MM.1S (cell line): Measurements from ENCODE around the gene BANK1.

ENCODE experiments used
- DNase-seq: peaks from one replicate; pipeline ENCODE4 v3.0.0-alpha.2; 2015
- H2AFZ ChIP-seq: fragments of 300-600 bp; sonication (generic); 2 replicates; pipeline ENCODE4 v1.6.0; 2016; ENCODE audit warnings: antibody characterized with exemption, low read length
- H3F3A ChIP-seq: fragments of 300-600 bp; sonication (generic); 2 replicates; pipeline ENCODE4 v1.6.1; 2016; ENCODE audit warnings: mild to moderate bottlenecking, antibody characterized with exemption, low read length, moderate library complexity, mixed read lengths; ENCODE audit not compliant: insufficient read depth
- H3K27ac ChIP-seq: fragments of 300-600 bp; sonication (generic); 2 replicates; pipeline ENCODE4 v1.5.1; 2016; ENCODE audit warnings: mild to moderate bottlenecking, low read length
- H3K27me3 ChIP-seq: fragments of 300-600 bp; sonication (generic); replicated peaks from 2 replicates; pipeline ENCODE4 v1.6.0; 2016; ENCODE audit warnings: low read length; ENCODE audit not compliant: insufficient read depth
- H3K36me3 ChIP-seq: fragments of 300-600 bp; sonication (generic); replicated peaks from 2 replicates; pipeline ENCODE4 v1.6.1; 2016; ENCODE audit warnings: mild to moderate bottlenecking, low read length, mixed read lengths; ENCODE audit not compliant: insufficient read depth
- H3K4me1 ChIP-seq: fragments of 300-600 bp; sonication (generic); 2 replicates; pipeline ENCODE4 v1.6.1; 2016; ENCODE audit warnings: low read length, mixed read lengths
- H3K4me2 ChIP-seq: fragments of 300-600 bp; sonication (generic); 2 replicates; pipeline ENCODE4 v1.6.0; 2016; ENCODE audit warnings: low read depth, low read length
- H3K4me3 ChIP-seq: fragments of 300-600 bp; sonication (generic); 2 replicates; pipeline ENCODE4 v1.5.1; 2016; ENCODE audit warnings: low read length, mixed read lengths
- H3K79me2 ChIP-seq: fragments of 300-600 bp; sonication (generic); 2 replicates; pipeline ENCODE4 v1.6.1; 2016; ENCODE audit warnings: mixed run types, low read length, mixed read lengths
- H3K9ac ChIP-seq: fragments of 300-600 bp; sonication (generic); 2 replicates; pipeline ENCODE4 v1.6.1; 2016; ENCODE audit warnings: low read length, mixed read lengths
- H3K9me2 ChIP-seq: fragments of 300-600 bp; sonication (generic); replicated peaks from 2 replicates; pipeline ENCODE4 v1.6.1; 2016; ENCODE audit warnings: mild to moderate bottlenecking, low read length, mixed read lengths; ENCODE audit not compliant: insufficient read depth
- H3K9me3 ChIP-seq: fragments of 300-600 bp; sonication (generic); replicated peaks from 2 replicates; pipeline ENCODE4 v1.6.1; 2016; ENCODE audit warnings: mild to moderate bottlenecking, low read length, mixed read lengths; ENCODE audit not compliant: insufficient read depth
- H4K20me1 ChIP-seq: fragments of 300-600 bp; sonication (generic); 2 replicates; pipeline ENCODE4 v1.6.1; 2016; ENCODE audit warnings: mild to moderate bottlenecking, low read length, moderate library complexity, mixed read lengths; ENCODE audit not compliant: insufficient read depth
- EZH2 ChIP-seq: fragments of 300-600 bp; sonication (generic); optimal IDR thresholded peaks from 2 replicates; pipeline ENCODE3; 2017; ENCODE audit warnings: low read depth, mild to moderate bottlenecking, antibody characterized with exemption, low read length, mixed read lengths
- EZH2phosphoT487 ChIP-seq: fragments of 300-600 bp; sonication (generic); IDR thresholded peaks from 2 replicates; pipeline ENCODE4 v1.6.1; 2018; ENCODE audit warnings: antibody characterized with exemption, low read length
- TF ChIP-seq, protein P1 (sequence below): fragments of 300-600 bp; sonication (generic); IDR thresholded peaks from 2 replicates; pipeline ENCODE4 v1.5.1; 2016; ENCODE audit warnings: antibody characterized with exemption, low read length, mixed read lengths

The BANK1 gene

DNA sequence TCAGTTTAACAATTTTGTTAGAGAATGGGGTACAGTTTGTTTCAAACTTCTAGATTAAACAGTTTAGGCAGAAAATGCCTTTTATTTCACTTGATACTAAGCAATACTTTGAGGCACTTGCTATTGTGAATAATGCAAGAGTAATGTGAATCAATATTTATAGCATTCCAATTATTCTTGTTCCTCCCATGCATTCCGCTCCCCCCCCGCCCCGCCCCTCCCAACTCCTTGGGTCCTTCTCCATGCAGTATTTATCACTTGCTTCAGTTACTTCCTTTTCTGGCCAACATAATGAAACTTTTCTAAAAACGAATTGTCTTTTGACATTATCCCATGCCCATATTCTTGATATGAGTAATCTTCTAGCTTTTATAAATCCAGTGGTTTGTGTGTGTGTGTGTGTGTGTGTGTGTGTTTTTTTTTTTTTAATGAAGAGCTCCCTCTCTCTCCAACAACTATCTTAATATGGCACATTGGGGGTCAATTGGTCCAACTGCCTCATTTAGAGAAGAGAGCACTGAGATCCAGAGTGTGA, 1.6 kb downstream of the BANK1 start:
- Histone ChIP-seq H3F3A (no peaks in the 10 kb centered on the region), H3K4me2 (no peak overlapping the region), H3K9me3 (no peaks in the 10 kb centered on the region), H3K4me3 (no peak overlapping the region), H4K20me1 (no peaks in the 10 kb centered on the region), H3K9me2 (no peaks in the 10 kb centered on the region; the same call in 1 of the 2 replicates), H3K4me1 (peaks cover 7% of the 10 kb centered on the region), H3K9ac (no peak overlapping the region), H3K79me2 (no peaks in the 10 kb centered on the region), H3K27me3 (no peaks in the 10 kb centered on the region), H3K27ac (no peak overlapping the region), H3K36me3 (no peaks in the 10 kb centered on the region), H2AFZ (no peak overlapping the region)
- no peak for TF ChIP-seq EZH2
- TF ChIP-seq EZH2phosphoT487: no peak
- DNase-seq: no peak

GRCh38 chr4:101793397-101793796, 2.9 kb downstream of the BANK1 start:
- Histone ChIP-seq H3K36me3 (no peaks in the 10 kb centered on the region), H3K9me2 (no peaks in the 10 kb centered on the region; the same call in 1 of the 2 replicates), H3K27me3 (no peaks in the 10 kb centered on the region), H3K4me2 (no peak overlapping the region), H3K4me1 (peaks cover 7% of the 10 kb centered on the region), H3K9me3 (no peaks in the 10 kb centered on the region), H3K9ac (no peak overlapping the region), H3K79me2 (no peaks in the 10 kb centered on the region), H3K27ac (no peak overlapping the region), H3F3A (no peaks in the 10 kb centered on the region), H4K20me1 (no peaks in the 10 kb centered on the region), H2AFZ (no peak overlapping the region), H3K4me3 (no peak overlapping the region)
- TF ChIP-seq, protein P1, sequence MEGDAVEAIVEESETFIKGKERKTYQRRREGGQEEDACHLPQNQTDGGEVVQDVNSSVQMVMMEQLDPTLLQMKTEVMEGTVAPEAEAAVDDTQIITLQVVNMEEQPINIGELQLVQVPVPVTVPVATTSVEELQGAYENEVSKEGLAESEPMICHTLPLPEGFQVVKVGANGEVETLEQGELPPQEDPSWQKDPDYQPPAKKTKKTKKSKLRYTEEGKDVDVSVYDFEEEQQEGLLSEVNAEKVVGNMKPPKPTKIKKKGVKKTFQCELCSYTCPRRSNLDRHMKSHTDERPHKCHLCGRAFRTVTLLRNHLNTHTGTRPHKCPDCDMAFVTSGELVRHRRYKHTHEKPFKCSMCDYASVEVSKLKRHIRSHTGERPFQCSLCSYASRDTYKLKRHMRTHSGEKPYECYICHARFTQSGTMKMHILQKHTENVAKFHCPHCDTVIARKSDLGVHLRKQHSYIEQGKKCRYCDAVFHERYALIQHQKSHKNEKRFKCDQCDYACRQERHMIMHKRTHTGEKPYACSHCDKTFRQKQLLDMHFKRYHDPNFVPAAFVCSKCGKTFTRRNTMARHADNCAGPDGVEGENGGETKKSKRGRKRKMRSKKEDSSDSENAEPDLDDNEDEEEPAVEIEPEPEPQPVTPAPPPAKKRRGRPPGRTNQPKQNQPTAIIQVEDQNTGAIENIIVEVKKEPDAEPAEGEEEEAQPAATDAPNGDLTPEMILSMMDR: no peak
- no peak for DNase-seq

- H3K27ac ChIP-seq: no peak overlapping the region
- no peak for DNase-seq
- H3K79me2 ChIP-seq: no peaks in the 10 kb centered on the region
- H4K20me1 ChIP-seq: no peaks in the 10 kb centered on the region
- no peaks in the 10 kb centered on the region for H3F3A ChIP-seq
- H3K9ac ChIP-seq: no peak overlapping the region
- H3K36me3 ChIP-seq: no peaks in the 10 kb centered on the region
- no peak overlapping the region for H2AFZ ChIP-seq
- no peaks in the 10 kb centered on the region for H3K9me3 ChIP-seq
- H3K4me3 ChIP-seq: no peak overlapping the region
- H3K4me1 ChIP-seq: peaks cover 6% of the 10 kb centered on the region
- TF ChIP-seq, protein P1: no peak
- TF ChIP-seq EZH2: no peak
- no peak for TF ChIP-seq EZH2phosphoT487
- H3K4me2 ChIP-seq: no peak overlapping the region
- H3K27me3 ChIP-seq: no peaks in the 10 kb centered on the region
- no peaks in the 10 kb centered on the region for H3K9me2 ChIP-seq
Observed at GRCh38 chr4:101794806-101795205, 4.3 kb downstream of the BANK1 start.

GRCh38 chr4:101795704-101796103, 5.2 kb downstream of the BANK1 start:
- no peak overlapping the region for H3K9ac ChIP-seq
- no peak overlapping the region for H3K27ac ChIP-seq
- no peaks in the 10 kb centered on the region for H3K27me3 ChIP-seq
- H3F3A ChIP-seq: no peaks in the 10 kb centered on the region
- no peak overlapping the region for H2AFZ ChIP-seq
- H3K9me3 ChIP-seq: no peaks in the 10 kb centered on the region
- H3K4me2 ChIP-seq: no peak overlapping the region
- H3K9me2 ChIP-seq: no peaks in the 10 kb centered on the region
- H3K79me2 ChIP-seq: no peaks in the 10 kb centered on the region
- H3K36me3 ChIP-seq: no peaks in the 10 kb centered on the region
- no peak for DNase-seq
- TF ChIP-seq, protein P1: no peak
- no peak for TF ChIP-seq EZH2
- no peak for TF ChIP-seq EZH2phosphoT487
- no peaks in the 10 kb centered on the region; the same call in 1 of the 2 replicates for H3K4me1 ChIP-seq
- no peaks in the 10 kb centered on the region for H4K20me1 ChIP-seq
- no peak overlapping the region for H3K4me3 ChIP-seq
